GM19438 (cell line): ENCODE results near the gene TMEM167A.
"Not testable (repeated sequence)": the region's sequence is repeated elsewhere in the genome, so short reads cannot be mapped to it uniquely, and the experiment has no call there.

Source experiments
- ATAC-seq: cut with Tn5 transposase; IDR thresholded peaks from one replicate; pipeline ENCODE4 v1.9.1; 2021; ENCODE audit warnings: low read depth; ENCODE audit not compliant: unreplicated experiment

The TMEM167A gene

GRCh38 chr5:83092619-83093018 is 15.4 kb upstream of the TMEM167A start:
- no peak for ATAC-seq

GRCh38 chr5:83090169-83090568 is 13.0 kb upstream of the TMEM167A start:
- no peak for ATAC-seq

DNA sequence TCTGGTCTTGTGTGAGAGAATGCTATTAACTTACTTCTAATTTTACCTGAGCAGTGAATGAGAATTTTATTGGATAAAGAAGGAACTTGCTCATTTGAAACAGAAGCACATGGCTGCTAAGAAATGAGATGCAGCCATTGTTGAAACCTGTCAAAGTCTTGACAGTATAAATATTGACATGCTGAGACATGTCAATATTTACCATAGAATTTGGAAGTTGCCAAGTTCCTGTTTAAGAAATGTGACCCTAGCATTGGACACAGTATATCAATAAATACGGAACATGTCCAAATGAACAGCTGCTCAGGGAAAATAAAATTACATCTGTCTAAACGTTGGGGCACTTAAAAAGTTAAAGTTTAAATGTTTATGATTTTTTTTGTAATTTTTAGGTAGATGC is 7.9 kb upstream of the TMEM167A start:
- no peak for ATAC-seq

- ATAC-seq: no peak
Measured at GRCh38 chr5:83084336-83084735, 7.1 kb upstream of the TMEM167A start.

GRCh38 chr5:83082750-83083149 is 5.6 kb upstream of the TMEM167A start:
- no peak for ATAC-seq

GRCh38 chr5:83077662-83078261 is 568 bp upstream of the TMEM167A start:
- peak; percentile 2 for ATAC-seq

DNA sequence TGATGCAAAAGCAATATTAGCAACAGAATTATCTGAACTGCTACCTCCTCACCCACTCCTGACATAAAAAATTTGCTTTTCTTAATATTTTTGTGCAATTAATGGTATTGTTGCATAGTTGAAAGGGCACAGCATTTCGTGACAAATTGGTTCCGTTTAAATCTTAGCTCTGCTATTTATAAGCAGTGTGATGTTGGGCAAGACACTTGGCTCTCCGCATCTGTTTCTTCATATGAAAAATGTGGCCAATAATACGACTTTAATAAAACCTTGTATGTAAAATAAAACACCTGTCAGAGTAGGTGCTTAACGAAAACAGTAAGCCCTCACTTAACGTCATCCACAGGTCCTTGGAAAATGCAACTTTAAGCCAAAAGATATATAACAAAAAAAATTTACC is 4.2 kb downstream of the TMEM167A start:
- ATAC-seq: no peak

DNA sequence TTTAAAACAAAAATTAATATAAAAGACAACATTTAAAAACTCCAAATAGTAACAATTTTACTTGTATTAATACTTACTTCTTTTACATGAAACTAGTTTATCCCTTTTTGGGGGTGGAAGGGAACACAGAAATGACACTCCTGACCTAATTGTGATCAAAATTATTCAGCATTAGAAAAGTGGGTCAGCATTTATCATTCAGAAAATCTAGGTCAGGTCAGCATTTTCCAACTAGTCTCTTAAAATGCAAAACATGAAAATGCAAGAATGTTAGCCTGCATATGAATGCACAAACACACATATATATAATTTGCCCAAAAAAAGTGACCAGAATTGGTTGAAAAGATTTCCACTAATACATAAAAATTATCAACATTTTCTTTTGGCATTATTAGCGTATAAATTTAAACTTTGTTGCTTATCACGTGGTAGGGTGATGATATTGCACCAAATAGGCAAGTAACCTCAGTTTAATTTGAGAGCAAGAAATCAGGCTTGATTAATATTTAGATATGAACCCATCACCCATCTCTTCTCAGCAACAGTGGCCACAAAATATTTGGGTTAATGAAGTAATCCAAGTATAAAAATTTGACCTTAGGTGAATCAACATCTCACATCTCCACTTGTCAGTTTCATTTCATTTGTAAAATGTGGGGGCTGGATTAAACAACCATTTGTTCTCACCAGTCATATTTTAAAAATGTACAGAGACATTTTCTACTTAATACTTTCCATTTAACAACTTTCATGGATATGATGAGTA is 5.7 kb downstream of the TMEM167A start:
- no peak for ATAC-seq

DNA sequence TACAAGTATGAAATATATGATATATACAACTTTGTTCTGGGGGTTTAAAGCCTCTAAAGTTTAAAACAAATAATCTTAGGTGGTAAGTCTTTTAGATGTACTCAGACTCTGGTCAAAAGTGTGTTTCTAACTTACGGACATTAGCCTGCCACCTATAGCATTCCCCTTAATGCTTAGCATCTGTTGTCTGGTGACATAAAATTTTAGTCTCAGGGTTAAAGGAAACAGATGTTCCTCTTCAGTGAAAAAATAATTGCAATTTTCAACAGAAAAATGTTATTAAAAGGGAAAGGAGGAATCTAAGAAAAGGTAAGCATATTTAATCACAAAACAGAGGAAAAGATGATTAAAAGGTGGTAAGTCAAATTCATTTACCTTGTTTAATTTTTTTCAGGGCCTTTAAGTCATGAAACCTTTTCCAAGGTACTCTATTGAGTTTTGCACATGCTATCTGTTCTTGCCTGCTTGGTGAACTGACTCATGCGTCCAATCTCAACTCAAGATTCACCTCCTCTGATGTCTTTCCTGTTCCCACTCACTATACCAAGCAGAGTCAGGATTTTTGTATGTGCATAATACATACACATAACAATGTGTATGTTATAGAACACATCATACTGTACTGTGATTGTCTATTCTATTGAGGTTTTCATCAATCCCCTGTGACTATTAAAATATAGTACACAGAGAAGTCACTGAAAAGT is 7.9 kb downstream of the TMEM167A start:
- ATAC-seq: no peak

- ATAC-seq: not testable (repeated sequence)
Measured at GRCh38 chr5:83067377-83067776, 9.8 kb downstream of the TMEM167A start.

DNA sequence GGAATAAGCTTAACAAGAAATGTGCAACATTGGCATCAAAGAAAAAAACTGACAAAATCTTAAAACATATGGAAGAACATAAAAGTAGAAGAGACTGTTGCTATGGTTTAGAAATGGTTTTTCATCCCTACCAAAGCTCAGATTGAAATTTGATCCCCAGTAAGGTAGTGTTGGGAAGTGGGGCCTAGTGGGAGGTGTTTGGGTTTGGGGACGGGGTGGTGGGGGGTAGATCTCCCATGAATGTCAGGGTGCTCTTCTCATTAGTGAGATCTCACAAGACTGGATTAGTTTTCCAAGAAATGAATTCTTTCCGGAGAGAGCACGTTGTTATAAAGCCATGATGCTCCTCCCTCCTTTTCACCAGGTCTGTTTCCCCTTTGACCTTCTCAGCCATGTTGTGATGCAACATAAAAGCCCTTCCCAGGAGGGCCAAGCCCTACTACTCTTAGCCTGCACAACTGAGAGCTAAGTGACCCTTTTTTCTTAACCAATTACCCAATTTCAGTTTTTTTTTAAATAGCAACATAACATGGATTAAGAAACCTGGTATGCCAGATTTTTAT is 10.6 kb downstream of the TMEM167A start:
- ATAC-seq: no peak

DNA sequence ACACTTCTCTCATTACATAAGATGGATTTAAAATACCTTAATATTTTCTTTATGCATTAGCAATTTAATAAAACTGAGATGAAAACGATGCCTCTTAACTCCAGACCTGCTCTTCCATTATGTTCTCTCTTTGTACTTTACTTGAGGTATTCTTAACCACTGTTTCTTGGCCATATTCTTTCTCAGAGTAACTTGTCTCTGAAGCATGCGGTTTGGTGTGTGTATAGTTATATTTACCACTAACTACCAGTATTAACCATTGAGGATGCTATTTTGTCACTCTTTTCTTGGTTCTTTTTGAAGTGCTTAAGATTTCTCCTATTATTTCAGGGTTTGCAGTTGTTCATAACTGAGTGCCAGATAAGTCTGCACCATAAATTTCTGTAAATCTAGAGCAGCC is 17.9 kb downstream of the TMEM167A start:
- no peak for ATAC-seq

- no peak for ATAC-seq
Measured at GRCh38 chr5:83058726-83059125, 18.5 kb downstream of the TMEM167A start.

DNA sequence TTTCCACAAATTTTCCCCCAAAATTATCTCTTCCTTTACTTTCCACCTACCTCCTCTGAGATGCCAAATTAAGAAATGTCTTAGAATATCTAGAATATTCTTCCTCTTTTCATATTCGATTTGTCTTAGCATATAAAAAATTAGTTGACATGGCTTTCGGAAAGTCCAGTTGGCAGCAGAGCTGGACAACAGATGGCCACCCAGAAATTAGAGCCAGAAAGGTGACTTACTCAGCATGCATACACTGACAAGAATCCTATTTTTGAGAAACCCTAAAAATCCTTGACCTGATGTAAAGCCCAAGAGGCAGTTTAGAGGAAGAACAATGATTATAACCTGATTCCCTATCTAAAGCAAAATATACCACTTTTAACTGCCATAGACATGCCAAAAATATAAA is 22.0 kb downstream of the TMEM167A start:
- no peak for ATAC-seq

DNA sequence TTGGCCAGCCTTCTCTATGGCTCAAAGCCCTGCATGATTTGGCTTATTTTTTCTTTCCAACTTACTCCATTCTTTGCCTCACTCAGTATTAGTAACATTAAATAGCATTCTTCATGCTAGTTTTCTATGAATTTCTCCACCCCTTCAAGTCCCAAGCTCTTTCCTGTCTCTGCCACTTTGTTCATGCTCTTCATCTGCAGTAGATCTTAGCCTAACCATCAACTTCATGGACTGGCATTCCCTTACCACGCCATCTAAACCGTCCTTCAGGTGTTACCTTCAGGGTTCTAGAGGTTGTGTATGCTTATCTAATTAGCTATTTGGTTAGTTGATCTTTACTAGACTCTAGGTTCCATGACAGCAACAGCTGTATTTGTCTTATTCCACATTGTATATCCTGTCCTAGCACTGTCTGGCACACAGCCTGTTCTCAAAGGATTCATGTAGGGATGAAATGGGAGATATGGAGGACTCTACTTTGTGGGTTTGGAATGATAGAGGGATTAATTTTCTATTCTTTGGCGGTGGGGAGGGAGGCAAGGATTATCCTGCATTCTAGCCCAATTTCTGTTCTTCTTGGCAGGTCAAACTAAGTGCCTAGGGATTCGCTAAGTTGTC is 26.4 kb downstream of the TMEM167A start:
- ATAC-seq: no peak

GRCh38 chr5:83049370-83049885 is 27.8 kb downstream of the TMEM167A start:
- ATAC-seq: no peak

- no peak for ATAC-seq
Measured at GRCh38 chr5:83048811-83049210, 28.4 kb downstream of the TMEM167A start.

- ATAC-seq: no peak
Measured at GRCh38 chr5:83048277-83048676, 28.9 kb downstream of the TMEM167A start.

- ATAC-seq: no peak
Measured at GRCh38 chr5:83044926-83045325, 32.3 kb downstream of the TMEM167A start.

DNA sequence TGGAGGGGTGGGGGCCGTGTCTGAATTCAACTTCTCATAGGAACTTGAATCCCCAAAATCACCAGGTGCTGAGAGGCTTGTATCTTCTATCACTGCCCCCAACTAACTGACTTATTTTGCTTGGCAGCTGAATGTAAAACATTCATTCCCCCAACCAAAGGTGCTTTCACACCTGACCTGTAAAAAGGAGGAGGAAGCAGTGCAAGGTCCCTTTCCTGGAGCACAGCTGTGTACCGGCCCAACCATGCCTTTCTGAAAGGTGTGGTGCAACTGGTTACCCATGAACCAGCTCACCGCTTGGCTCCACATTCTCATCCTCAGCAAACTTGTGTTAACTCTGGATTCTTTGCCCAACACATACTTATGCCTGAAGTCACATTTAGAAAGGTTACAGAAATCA is 34.7 kb downstream of the TMEM167A start:
- ATAC-seq: no peak

DNA sequence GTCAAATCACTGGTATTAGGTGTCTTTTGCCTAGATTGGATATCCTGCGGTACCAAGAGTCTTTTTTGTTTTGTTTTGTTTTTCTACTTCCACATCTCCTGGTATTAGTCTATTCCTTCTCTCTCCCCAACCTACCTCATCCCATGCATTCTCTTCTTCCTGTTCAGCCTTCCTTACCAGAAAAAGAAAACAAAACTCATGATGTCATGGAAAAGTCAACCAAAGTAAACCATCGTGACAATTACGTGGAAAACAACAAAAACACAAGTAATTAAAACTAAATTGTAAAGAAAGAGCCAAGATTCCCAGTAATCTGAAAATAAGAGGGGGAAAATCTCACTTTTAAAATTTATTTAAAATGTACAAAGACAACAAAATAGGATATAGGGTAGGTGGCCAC is 38.3 kb downstream of the TMEM167A start:
- ATAC-seq: no peak
